ENCODE results near the gene LHFPL4. TPM values are rescaled to one million over a fixed set of nuclear protein-coding genes. Genes with fewer than 3 reads are reported as not detected.

LHFPL4 gene
- total and polyA plus RNA-seq, 2 of the 4 experiments (the other 2 are of a cell fraction): not detected

GRCh38 chr3:9469986-9470385, 83.6 kb downstream of the LHFPL4 start:
- Histone ChIP-seq H3K23ac (ENCODE audit: low read depth, low read length) (no peak overlapping the region), H2AK9ac (replicated peaks; ENCODE audit: low read depth, low read length, poor library complexity) (no peak overlapping the region), H2BK5ac (ENCODE audit: low read depth, low read length, poor library complexity, severe bottlenecking) (no peak overlapping the region), H3K4ac (ENCODE audit: low read depth, low read length) (no peak overlapping the region), H2AFZ (replicated peaks; ENCODE audit: low read length, poor library complexity) (no peak overlapping the region), H3K18ac (ENCODE audit: low read depth, low read length) (no peak overlapping the region), H3K9me3 (ENCODE audit: control insufficient read depth, insufficient read depth, low read length) (no peaks in the 10 kb centered on the region), H3K27ac (ENCODE audit: insufficient read depth, low read length) (no peak overlapping the region), H3K79me1 (ENCODE audit: low read depth in 1 of 2, low read length in 2 of 2) (peaks cover 42 to 55% of the 10 kb centered on the region in 2 experiments), H3K9ac (ENCODE audit: low read depth, low read length) (no peak overlapping the region), H3K36me3 (ENCODE audit: control insufficient read depth, insufficient read depth, low read length) (peaks cover 62% of the 10 kb centered on the region), H4K20me1 (ENCODE audit: insufficient read depth, low read length) (peaks cover 25% of the 10 kb centered on the region), H3K27me3 (ENCODE audit: control insufficient read depth, insufficient read depth, low read length) (no peaks in the 10 kb centered on the region), H2AK5ac (ENCODE audit: low read depth, low read length) (no peak overlapping the region), H3K56ac (ENCODE audit: extremely low read depth, insufficient read depth, low read length) (no peak overlapping the region), H3K9me1 (ENCODE audit: insufficient read depth, low read length) (peaks cover 15% of the 10 kb centered on the region), H2BK20ac (ENCODE audit: low read depth, low read length) (no peak overlapping the region), H3K14ac (replicated peaks; ENCODE audit: low read depth, low read length) (no peak overlapping the region), H3K4me2 (ENCODE audit: low read depth, low read length) (no peak overlapping the region), H2BK120ac (ENCODE audit: low read depth, low read length) (no peak overlapping the region), H3K4me1 (ENCODE audit: control insufficient read depth, insufficient read depth, low read length) (no peaks in the 10 kb centered on the region), H4K5ac (ENCODE audit: low read depth, low read length) (no peak overlapping the region), H4K91ac (ENCODE audit: insufficient read depth, low read depth, low read length) (no peak overlapping the region), H4K8ac (ENCODE audit: low read depth in 2 of 2, low read length in 2 of 2) (no peak overlapping the region), H2BK15ac (ENCODE audit: low read depth, low read length) (no peak overlapping the region), H3K4me3 (ENCODE audit: insufficient read depth, low read depth, low read length) (no peak overlapping the region)
- BruUV-seq (replicated peaks): no TSS peak
- in situ Hi-C loops (cut with MboI; ENCODE audit: low sequenced_read_pairs): loop anchor here (5.0 kb wide), 1 partner anchor 33 kb away; no protein-coding TSS in a partner anchor
- intact Hi-C loops (cut with micrococcal nuclease): loop anchor here (5.0 kb wide), 1 partner anchor 38 kb away; no protein-coding TSS in a partner anchor
- WGBS, 2 experiments (ENCODE audit: extremely low coverage in 2 of 2, insufficient read length in 1 of 2): 100% methylated on average over 2 of the region's 3 CpGs; no CpG with 5 or more reads in 1 of the 2 experiments
- ChIA-PET CTCF (no interaction called here), POLR2A (ENCODE audit: unreplicated experiment) (no interaction called here)
- dilution Hi-C loops (cut with HindIII; ENCODE audit: low sequenced_read_pairs, unreplicated experiment): no loop called here
- TF ChIP-seq SMC3 (IDR thresholded peaks at IDR 0.05; ENCODE audit: low read depth, low read length): no peak
- no peak for TF ChIP-seq NFE2L2 (IDR thresholded peaks at IDR 0.05; ENCODE audit: low read depth, low read length)
- TF ChIP-seq ELK1 (IDR thresholded peaks at IDR 0.05; ENCODE audit: borderline replicate concordance, low read depth, low read length): no peak
- no peak for TF ChIP-seq CHD1 (IDR thresholded peaks at IDR 0.05; ENCODE audit: low read depth, low read length)
- no peak for TF ChIP-seq BHLHE40 (IDR thresholded peaks at IDR 0.05; ENCODE audit: low read depth, low read length)
- no peak for TF ChIP-seq RFX5 (IDR thresholded peaks at IDR 0.05; ENCODE audit: low read depth, low read length)
- TF ChIP-seq RCOR1 (IDR thresholded peaks at IDR 0.05; ENCODE audit: insufficient replicate concordance, low read length): no peak
- no peak for TF ChIP-seq MAFK (IDR thresholded peaks at IDR 0.05; ENCODE audit: low read depth, low read length)
- TF ChIP-seq FOS (IDR thresholded peaks at IDR 0.05; ENCODE audit: low read depth, low read length): no peak
- no peak for TF ChIP-seq RAD21 (IDR thresholded peaks at IDR 0.05; ENCODE audit: low read length)
- TF ChIP-seq MAZ (IDR thresholded peaks at IDR 0.05; ENCODE audit: borderline replicate concordance, low read depth, low read length): no peak
- TF ChIP-seq CEBPB (IDR thresholded peaks at IDR 0.05; ENCODE audit: low read depth, low read length): no peak
- no peak for TF ChIP-seq POLR2A (IDR thresholded peaks at IDR 0.05; ENCODE audit: low read depth, low read length)
- no peak for TF ChIP-seq CTCF (conservative IDR thresholded peaks at IDR 0.05; ENCODE audit: low read depth, low read length)
- no peak for TF ChIP-seq MXI1 (IDR thresholded peaks at IDR 0.05; ENCODE audit: borderline replicate concordance, low read depth, low read length)
- no peak for TF ChIP-seq USF2 (IDR thresholded peaks at IDR 0.05; ENCODE audit: low read depth, low read length)
- ATAC-seq (ENCODE audit: low read depth): no peak
- no peak for DNase-seq
